Activated T-cell treated with anti-CD3 and anti-CD28 coated beads for 48 hours (primary cell): ENCODE measurements around the gene ELAPOR2.
"Not testable (repeated sequence)": the region's sequence is repeated elsewhere in the genome, so short reads cannot be mapped to it uniquely, and the experiment has no call there.

Experiments
- DNase-seq: peaks from one replicate; pipeline ENCODE4 v3.0.0-alpha.2; 2020; ENCODE audit warnings: low read depth

Gene ELAPOR2

DNA sequence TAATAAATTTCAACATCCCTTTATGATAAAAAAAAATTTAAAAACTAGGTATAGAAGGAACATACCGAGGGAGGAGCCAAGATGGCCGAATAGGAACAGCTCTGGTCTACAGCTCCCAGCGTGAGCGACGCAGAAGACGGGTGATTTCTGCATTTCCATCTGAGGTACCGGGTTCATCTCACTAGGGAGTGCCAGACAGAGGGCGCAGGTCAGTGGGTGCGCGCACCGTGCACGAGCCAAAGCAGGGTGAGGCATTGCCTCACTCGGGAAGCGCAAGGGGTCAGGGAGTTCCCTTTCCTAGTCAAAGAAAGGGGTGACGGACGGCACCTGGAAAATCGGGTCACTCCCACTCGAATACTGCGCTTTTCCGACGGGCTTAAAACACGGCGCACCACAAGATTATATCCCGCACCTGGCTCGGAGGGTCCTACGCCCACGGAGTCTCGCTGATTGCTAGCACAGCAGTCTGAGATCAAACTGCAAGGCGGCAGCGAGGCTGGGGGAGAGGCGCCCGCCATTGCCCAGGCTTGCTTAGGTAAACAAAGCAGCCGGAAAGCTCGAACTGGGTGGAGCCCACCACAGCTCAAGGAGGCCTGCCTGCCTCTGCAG lies 19.7 kb downstream of the ELAPOR2 start:
- not testable (repeated sequence) for DNase-seq

DNA sequence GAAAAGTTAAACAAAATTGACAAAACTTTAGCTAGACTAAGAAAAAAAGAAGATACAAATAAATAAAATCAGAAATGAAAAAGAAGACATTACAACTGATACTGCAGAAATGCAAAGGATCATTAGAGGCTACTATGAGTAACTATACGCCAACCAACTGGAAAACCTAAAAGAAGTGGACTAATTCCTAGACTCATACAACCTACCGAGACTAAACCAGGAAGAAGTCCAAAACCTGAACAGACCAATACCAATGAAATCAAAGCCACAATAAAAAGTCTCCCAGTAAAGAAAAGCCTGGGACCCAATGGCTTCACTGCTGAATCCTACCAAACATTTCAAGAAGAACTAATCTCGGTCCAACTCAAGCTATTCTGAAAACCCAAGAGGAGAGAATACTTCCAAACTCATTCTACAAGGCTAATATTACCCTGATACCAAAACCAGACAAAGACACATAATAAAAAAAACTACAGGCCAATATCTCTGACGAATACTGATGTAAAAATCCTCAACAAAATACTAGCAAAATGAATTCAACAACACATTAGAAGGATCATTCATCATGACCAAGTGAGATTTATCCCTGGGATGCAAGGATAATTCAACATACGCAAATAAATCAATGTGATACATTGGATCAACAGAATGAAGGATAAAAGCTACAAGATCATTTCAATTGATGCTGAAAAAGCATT lies 20.3 kb downstream of the ELAPOR2 start:
- DNase-seq: no peak

GRCh38 chr7:87036985-87037384 lies 22.5 kb downstream of the ELAPOR2 start:
- DNase-seq: no peak

- no peak for DNase-seq
Measured at GRCh38 chr7:87032604-87033339, 26.7 kb downstream of the ELAPOR2 start.

- no peak for DNase-seq
Measured at GRCh38 chr7:87029078-87029477, 30.4 kb downstream of the ELAPOR2 start.

GRCh38 chr7:87028636-87029035 lies 30.8 kb downstream of the ELAPOR2 start:
- no peak for DNase-seq

DNA sequence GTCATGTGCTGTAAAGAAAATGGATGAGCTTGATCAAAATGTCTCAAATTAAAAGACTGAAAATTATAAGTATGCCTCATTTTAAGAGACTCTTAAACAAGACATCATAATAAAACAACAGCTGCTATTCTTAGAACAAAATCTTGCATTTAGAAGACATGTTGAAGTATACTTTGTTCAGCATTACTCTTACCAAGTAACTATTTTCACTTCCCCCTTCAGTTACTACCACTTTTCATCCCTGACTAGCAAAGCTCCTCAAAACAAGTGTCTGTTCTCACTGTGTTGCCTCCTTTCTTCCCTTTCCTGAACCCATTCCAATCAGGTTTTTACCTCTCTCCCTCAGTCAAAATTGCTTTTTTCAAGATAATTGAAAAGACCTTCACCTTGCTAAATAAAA lies 31.6 kb downstream of the ELAPOR2 start:
- DNase-seq: no peak

GRCh38 chr7:87021285-87021684 lies 38.2 kb downstream of the ELAPOR2 start:
- DNase-seq: no peak

DNA sequence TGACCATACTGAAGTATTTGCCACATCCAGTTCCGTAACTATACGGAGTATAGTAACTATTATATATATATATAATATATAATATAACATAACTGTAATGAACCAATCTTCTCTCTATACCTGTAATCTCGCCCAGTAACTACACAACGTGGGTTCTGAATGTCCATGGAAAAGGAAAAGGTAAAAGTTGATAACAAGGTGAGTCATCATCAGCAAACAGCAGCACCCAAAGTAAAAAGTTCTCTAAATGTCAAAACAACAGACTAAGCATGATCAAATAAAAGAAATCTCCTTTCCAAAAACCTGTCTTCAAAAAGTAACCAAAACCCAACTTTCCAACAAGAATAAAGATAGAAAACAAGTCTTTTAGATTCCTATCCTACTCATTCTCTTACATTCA lies 42.8 kb downstream of the ELAPOR2 start:
- DNase-seq: no peak

DNA sequence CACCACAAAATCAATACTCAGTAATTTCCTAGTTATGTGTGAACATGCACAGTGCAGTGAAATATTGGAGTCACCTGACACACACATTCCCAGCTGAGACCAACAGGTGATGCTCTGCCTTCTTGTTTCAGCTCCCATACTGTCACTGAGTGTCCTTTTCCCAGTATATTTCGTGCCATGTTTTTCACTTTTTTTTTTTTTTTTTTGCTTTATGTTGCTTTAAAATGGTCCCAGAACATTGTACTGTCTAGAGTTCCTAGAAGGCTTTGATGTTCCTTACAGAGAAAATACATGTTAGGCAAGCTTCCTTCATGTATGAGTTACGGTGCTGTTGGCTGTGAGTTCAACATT lies 45.6 kb downstream of the ELAPOR2 start:
- no peak for DNase-seq

DNA sequence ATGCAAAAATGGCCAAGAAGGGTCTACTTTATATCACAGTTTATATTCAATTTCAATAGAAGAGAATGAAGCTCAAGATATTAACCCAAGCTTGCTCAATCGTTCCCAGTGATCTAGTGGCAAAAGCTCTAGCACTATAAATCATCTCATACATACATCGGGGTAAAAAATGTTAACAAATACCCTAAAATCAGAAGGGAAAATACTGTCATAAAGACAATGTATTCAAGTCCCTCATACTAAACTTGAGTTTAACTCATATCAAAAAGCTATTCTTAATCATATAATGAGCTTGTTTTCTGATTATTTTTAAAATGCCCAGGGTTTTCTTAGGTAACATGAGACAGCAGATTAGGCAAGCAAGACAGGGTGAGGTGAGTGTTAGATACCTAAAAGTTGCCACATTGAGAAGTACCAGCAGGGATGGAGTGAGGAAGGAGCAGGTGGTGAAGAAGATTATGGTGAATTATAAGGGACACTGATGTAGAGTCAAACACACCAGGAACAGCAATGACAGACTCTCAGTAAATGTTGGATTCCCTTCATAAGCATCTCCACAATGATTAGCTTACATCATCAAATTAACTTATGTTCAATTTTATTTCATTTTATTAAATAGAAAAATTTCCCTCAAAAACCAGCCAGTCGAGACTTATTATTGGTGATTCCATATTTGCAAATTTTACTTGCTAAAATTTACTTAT lies 46.2 kb downstream of the ELAPOR2 start:
- DNase-seq: no peak
